Fibroblast of pulmonary artery (primary cell): Measurements from ENCODE around the gene TENM3.

Experiments used
- DNase-seq: peaks from one replicate; pipeline ENCODE4 v3.0.0-alpha.2; 2010; ENCODE audit warnings: low read depth
- H3K4me3 ChIP-seq: replicated peaks from 2 replicates; pipeline ENCODE4 v1.5.1; 2011; ENCODE audit warnings: low read depth, mild to moderate bottlenecking, control low read depth, low read length, moderate library complexity
- CTCF ChIP-seq: IDR thresholded peaks from 2 replicates; pipeline ENCODE4 v1.5.1; 2011; ENCODE audit warnings: mild to moderate bottlenecking, control low read depth, low read length, inconsistent platforms; ENCODE audit errors: missing control alignments

The TENM3 gene

GRCh38 chr4:182532441-182532840 lies 289.2 kb downstream of the TENM3 start:
- no peak for DNase-seq
- no peak for TF ChIP-seq CTCF

DNA sequence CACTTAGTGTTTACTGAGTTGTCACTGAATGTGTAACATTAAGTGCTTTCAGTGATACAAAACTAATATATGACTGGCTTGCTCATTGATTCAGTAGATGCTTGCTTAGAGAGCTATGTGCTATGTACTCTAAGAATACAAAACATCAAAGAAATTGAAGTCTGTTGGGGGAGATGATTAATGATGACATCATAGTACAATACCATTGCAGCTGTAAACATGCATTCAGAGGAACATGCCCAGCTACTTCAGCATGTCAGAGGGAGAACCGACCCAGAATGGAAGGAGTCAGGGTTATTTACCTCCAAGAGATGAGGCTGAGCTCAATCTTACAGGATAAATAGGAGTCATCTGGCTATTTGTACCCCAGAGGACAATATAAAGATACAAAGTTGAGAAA lies 290.8 kb downstream of the TENM3 start:
- H3K4me3 ChIP-seq, result no peak overlapping the region
- DNase-seq, result peak; percentile 46
- TF ChIP-seq CTCF, result no peak

More at GRCh38 chr4:182532441-182532840, 289.2 kb downstream of the TENM3 start:
- H3K4me3 ChIP-seq, result no peak overlapping the region

GRCh38 chr4:182536221-182536811 lies 293.1 kb downstream of the TENM3 start:
- no peak for DNase-seq
- no peak overlapping the region for H3K4me3 ChIP-seq
- TF ChIP-seq CTCF, result no peak

DNA sequence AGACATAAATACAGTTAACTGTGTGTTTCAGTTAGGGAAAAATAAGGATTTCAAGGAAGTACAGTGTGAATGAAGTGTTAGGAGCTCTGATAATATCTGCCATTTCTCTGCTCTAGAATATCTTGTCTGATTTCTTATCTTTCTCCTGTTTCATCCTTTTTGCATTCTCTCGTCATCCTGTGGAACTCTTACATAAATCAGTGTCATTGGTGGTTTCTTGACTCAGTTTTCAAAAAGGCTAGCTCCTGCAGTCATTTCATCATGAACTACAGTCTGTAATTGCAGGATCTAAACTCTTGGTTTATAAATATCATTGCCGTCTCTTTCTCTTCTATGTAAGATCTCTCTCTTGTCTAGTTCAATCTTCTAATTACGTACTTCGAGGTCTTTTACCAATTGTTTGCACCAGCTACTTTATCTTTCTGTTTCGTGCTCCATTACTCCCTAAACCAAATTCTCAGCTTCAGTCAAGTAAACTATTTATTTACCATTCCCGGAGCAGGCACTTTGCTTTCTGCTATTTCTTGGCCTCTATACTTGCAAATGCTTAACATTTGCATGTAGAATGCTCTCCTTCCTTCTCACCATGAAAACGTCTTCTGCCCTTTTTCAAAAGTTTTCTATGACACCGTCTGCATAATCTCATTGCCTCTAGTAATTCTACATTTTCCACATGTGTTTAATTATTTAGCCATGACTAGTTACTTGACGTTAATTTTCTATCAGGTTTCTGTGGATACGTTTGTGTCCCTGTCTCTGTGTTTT lies 294.0 kb downstream of the TENM3 start:
- no peak overlapping the region for H3K4me3 ChIP-seq
- no peak for TF ChIP-seq CTCF
- DNase-seq, result no peak

DNA sequence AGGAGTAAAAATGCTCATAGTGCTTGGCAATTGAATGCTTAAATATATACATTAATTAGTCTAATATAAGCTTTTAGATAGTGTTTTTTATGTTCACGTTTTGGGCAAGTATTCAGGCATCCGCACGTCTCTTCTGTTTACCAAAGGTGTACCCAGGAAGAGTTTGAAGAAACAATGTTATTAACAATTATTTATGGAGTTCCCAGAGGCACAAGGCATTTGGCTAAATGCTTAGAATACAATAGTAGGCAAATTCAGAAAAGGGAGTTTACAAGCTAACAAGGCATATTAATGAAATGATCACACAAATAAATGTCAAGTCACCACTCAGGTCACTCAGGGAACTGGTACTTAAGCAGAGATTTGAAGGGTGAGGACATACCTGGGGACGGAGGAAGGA lies 294.8 kb downstream of the TENM3 start:
- no peak for DNase-seq
- TF ChIP-seq CTCF, result no peak
- H3K4me3 ChIP-seq, result no peak overlapping the region

DNA sequence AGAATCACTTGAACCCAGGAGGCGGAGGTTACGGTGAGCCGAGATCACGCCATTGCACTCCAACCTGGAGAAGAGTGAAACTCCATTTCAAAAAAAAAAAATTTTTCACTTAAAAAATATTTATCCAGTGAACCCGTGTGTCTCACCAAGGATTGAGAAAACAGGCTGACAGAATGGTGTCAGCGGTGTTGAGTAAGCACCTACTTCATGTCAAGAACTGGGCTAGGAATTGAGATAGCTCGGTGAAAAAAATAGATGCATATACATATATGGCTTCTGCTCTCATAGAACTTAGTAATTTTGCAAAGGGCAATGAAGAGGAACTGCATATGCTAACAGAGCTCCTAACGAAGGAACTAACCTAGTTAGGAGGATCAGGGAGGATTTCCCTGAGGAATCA lies 297.3 kb downstream of the TENM3 start:
- TF ChIP-seq CTCF, result no peak
- DNase-seq, result no peak
- H3K4me3 ChIP-seq, result no peak overlapping the region

GRCh38 chr4:182547435-182547834 lies 304.2 kb downstream of the TENM3 start:
- H3K4me3 ChIP-seq, result no peak overlapping the region
- DNase-seq, result no peak
- TF ChIP-seq CTCF, result no peak
